ENCODE results near the gene LIMD2.

- TF ChIP-seq CTCF (IDR thresholded peaks at IDR 0.05): no peak
- TF ChIP-seq POLR2A (IDR thresholded peaks at IDR 0.05): no peak
Observed at GRCh38 chr17:63741143-63741407, 41.1 kb upstream of the LIMD2 start.
